DOHH2 (cell line): Measurements from ENCODE around the gene POFUT2.

Experiments used
- EZH2phosphoT487 ChIP-seq: fragments of 200-600 bp; sonication (generic); IDR thresholded peaks from 2 replicates; pipeline ENCODE4 v1.6.1; 2017; ENCODE audit warnings: borderline replicate concordance, mild to moderate bottlenecking, antibody characterized with exemption, low read length, moderate library complexity, mixed read lengths
- TF ChIP-seq, protein P1 (sequence below): fragments of 200-600 bp; sonication (generic); IDR thresholded peaks from one replicate; pipeline ENCODE4 v1.5.1; 2014; ENCODE audit warnings: antibody characterized with exemption, mild to moderate bottlenecking, low read depth, low read length; ENCODE audit not compliant: poor library complexity, severe bottlenecking

DNA sequence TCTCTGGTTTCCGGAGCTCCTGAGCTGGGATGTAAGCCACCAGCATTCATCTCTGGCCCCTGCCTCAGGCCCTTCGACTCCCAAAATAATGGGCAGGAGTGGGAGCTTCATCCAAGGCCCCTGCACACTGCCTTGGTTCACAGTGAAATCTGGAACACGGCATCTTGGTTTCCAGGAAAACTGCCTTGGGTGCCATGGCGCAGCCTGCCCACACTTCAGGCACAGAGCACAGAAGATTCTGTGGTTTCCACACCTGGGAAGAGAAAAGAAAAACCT is 48.8 kb upstream of the POFUT2 start:
- no peak for TF ChIP-seq EZH2phosphoT487
- TF ChIP-seq, protein P1, sequence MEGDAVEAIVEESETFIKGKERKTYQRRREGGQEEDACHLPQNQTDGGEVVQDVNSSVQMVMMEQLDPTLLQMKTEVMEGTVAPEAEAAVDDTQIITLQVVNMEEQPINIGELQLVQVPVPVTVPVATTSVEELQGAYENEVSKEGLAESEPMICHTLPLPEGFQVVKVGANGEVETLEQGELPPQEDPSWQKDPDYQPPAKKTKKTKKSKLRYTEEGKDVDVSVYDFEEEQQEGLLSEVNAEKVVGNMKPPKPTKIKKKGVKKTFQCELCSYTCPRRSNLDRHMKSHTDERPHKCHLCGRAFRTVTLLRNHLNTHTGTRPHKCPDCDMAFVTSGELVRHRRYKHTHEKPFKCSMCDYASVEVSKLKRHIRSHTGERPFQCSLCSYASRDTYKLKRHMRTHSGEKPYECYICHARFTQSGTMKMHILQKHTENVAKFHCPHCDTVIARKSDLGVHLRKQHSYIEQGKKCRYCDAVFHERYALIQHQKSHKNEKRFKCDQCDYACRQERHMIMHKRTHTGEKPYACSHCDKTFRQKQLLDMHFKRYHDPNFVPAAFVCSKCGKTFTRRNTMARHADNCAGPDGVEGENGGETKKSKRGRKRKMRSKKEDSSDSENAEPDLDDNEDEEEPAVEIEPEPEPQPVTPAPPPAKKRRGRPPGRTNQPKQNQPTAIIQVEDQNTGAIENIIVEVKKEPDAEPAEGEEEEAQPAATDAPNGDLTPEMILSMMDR, result no peak
